Kidney (tissue), 14 donors: ENCODE results near the gene SEMA3F. TPM values are rescaled to one million over a fixed set of nuclear protein-coding genes. Genes with fewer than 3 reads are reported as not detected.

ENCODE experiments used
- DNase-seq, 5 donors: peaks; one replicate each; pipeline ENCODE4 v3.0.0-alpha.2; 2013 to 2020
- FAIRE-seq: peaks from 2 replicates; lab custom pipeline; 2012; peaks lifted over from hg19 to GRCh38; lab: Jason Lieb, UNC
- H3K27ac ChIP-seq, 2 donors: one replicate each; pipeline ENCODE4 v1.7.0; 2013; ENCODE audit warnings: low read depth in 2 of 2, low read length in 2 of 2, inconsistent platforms in 1 of 2
- H3K27me3 ChIP-seq: one replicate; pipeline ENCODE4 v1.7.1; 2013; ENCODE audit warnings: low read length, inconsistent platforms; ENCODE audit not compliant: control insufficient read depth, insufficient read depth
- H3K36me3 ChIP-seq, 3 donors: one replicate each; pipeline versions ENCODE4 v1.7.0 to v1.7.1; 2013; ENCODE audit warnings: low read length in 3 of 3, control low read depth in 1 of 3, inconsistent platforms in 1 of 3; ENCODE audit not compliant: insufficient read depth in 3 of 3, control insufficient read depth in 2 of 3
- H3K4me1 ChIP-seq, 3 donors: one replicate each; pipeline versions ENCODE4 v1.7.0 to v1.7.1; 2013; ENCODE audit warnings: low read length in 3 of 3, inconsistent platforms in 1 of 3, low read depth in 1 of 3; ENCODE audit not compliant: control insufficient read depth in 2 of 3, insufficient read depth in 2 of 3
- H3K4me3 ChIP-seq, 3 donors: one replicate each; pipeline versions ENCODE4 v1.7.0 to v1.8.1; 2013; ENCODE audit warnings: low read length in 3 of 3, control low read depth in 1 of 3, inconsistent platforms in 1 of 3
- H3K9ac ChIP-seq, 3 donors: one replicate each; pipeline versions ENCODE4 v1.7.0 to v1.7.1; 2013; ENCODE audit warnings: low read length in 3 of 3, control low read depth in 1 of 3, inconsistent platforms in 1 of 3
- H3K9me3 ChIP-seq, 3 donors: one replicate each; pipeline versions ENCODE4 v1.7.0 to v1.7.1; 2013; ENCODE audit warnings: low read length in 3 of 3, control low read depth in 1 of 3, inconsistent platforms in 1 of 3; ENCODE audit not compliant: control insufficient read depth in 2 of 3, insufficient read depth in 1 of 3
- intact Hi-C: fragments of 100-400 bp; cut with DNase I; formaldehyde crosslinking; loops from one replicate; pipeline ENCODE4 v1.11.1; 2022
- polyA plus RNA-seq: library from polyadenylated mRNA; stranded (reverse); fragments of 350-450 nt; fragmentation: Illumina TruSeq; extraction: RNeasy Lipid Tissue Mini Kit (QIAGEN cat#74804); gene quantifications from one replicate; pipeline ENCODE4 v1.2.3, GENCODE V29; 2014; ENCODE audit warnings: low read depth, low replicate concordance; ENCODE audit not compliant: insufficient read depth
- total RNA-seq: library from RNA; stranded (reverse); fragmentation: NEBNext Ultra II Directional; extraction: Animal tissue kit (Norgen Biotek cat#: 25700); gene quantifications from one replicate; pipeline ENCODE4 v1.2.1, GENCODE V29; 2021
- TF ChIP-seq, protein P1 (sequence below): IDR thresholded peaks from 3 replicates; pipeline ENCODE4 v1.5.1; 2012; ENCODE audit warnings: mild to moderate bottlenecking, moderate library complexity, borderline replicate concordance; ENCODE audit not compliant: insufficient read depth; ENCODE audit errors: extremely low read depth
- donor health status: control.
- donor health status: control.
- donor health status: control.
- donor health status: control.
- donor health status: control.
- donor health status: DM: yes; HTN: yes; CAD: no.
- donor health status: Normal renal cell carcinoma (clear cell type).

SEMA3F gene
- total and polyA plus RNA-seq, 2 donors from 2014 or later = 36.7 to 39.9 TPM

GRCh38 chr3:50124800-50125178, 30.3 kb upstream of the SEMA3F start:
- H3K36me3 ChIP-seq = peaks cover under 1 to 14% (median 8%) of the 10 kb centered on the region in 3 donors
- no peaks in the 10 kb centered on the region for H3K9me3 ChIP-seq
- peak; percentile 40 to 78 (median 65) for DNase-seq
- no peak overlapping the region for H3K27ac ChIP-seq
- intact Hi-C loops = loop anchor here (5.0 kb wide), 1 partner anchor 68 kb away; the partner anchor contains the start of gene GNAT1
- H3K27me3 ChIP-seq = no peaks in the 10 kb centered on the region
- no peak overlapping the region for H3K4me3 ChIP-seq
- FAIRE-seq = no peak
- no peak overlapping the region for H3K9ac ChIP-seq
- TF ChIP-seq, protein P1, sequence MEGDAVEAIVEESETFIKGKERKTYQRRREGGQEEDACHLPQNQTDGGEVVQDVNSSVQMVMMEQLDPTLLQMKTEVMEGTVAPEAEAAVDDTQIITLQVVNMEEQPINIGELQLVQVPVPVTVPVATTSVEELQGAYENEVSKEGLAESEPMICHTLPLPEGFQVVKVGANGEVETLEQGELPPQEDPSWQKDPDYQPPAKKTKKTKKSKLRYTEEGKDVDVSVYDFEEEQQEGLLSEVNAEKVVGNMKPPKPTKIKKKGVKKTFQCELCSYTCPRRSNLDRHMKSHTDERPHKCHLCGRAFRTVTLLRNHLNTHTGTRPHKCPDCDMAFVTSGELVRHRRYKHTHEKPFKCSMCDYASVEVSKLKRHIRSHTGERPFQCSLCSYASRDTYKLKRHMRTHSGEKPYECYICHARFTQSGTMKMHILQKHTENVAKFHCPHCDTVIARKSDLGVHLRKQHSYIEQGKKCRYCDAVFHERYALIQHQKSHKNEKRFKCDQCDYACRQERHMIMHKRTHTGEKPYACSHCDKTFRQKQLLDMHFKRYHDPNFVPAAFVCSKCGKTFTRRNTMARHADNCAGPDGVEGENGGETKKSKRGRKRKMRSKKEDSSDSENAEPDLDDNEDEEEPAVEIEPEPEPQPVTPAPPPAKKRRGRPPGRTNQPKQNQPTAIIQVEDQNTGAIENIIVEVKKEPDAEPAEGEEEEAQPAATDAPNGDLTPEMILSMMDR = no peak
- H3K4me1 ChIP-seq = peaks cover 7 to 24% (median 9%) of the 10 kb centered on the region in 3 donors

GRCh38 chr3:50125541-50126286, 29.4 kb upstream of the SEMA3F start:
- H3K36me3 ChIP-seq = peaks cover 0 to 5% (median 0%) of the 10 kb centered on the region in 3 donors
- no peak overlapping the region for H3K4me3 ChIP-seq
- no peaks in the 10 kb centered on the region for H3K9me3 ChIP-seq
- TF ChIP-seq, protein P1 = no peak
- peak in 3 of 5 donors; percentile 43 to 79 (median 60) for DNase-seq
- H3K27ac ChIP-seq = no peak overlapping the region
- H3K4me1 ChIP-seq = peaks cover 7 to 24% (median 9%) of the 10 kb centered on the region in 3 donors
- no peak for FAIRE-seq
- no peak overlapping the region for H3K9ac ChIP-seq
- no peaks in the 10 kb centered on the region for H3K27me3 ChIP-seq
- intact Hi-C loops = no loop called here

- Histone ChIP-seq H3K27me3 (no peaks in the 10 kb centered on the region), H3K9me3 (no peaks in the 10 kb centered on the region), H3K9ac (no peak overlapping the region), H3K36me3 (no peaks in the 10 kb centered on the region), H3K27ac (no peak overlapping the region), H3K4me1 (peaks cover 7 to 24% (median 9%) of the 10 kb centered on the region in 3 donors), H3K4me3 (no peak overlapping the region)
- TF ChIP-seq, protein P1 = no peak
- intact Hi-C loops = no loop called here
- DNase-seq (peak; percentile 72 to 94 (median 89)), FAIRE-seq (no peak)
These were observed 28.6 kb upstream of the SEMA3F start for GRCh38 chr3:50126287-50127211.
